Left ventricle myocardium superior (tissue), 1 donor: ENCODE results near the gene TBX21. TPM values are rescaled to one million over a fixed set of nuclear protein-coding genes. Genes with fewer than 3 reads are reported as not detected.
A peak's percentile ranks its signal among the peaks of the same experiment; 100 is the strongest.

ENCODE experiments used
- ATAC-seq: fragments of 200-7000 bp; cut with Tn5 transposase; one replicate; pipeline ENCODE4 v1.9.1; 2020; ENCODE audit warnings: mild to moderate bottlenecking, moderate library complexity
- DNase-seq: peaks from one replicate; pipeline ENCODE4 v3.0.0-alpha.2; 2020
- intact Hi-C: fragments of 100-400 bp; cut with micrococcal nuclease; formaldehyde crosslinking; loops from one replicate; pipeline ENCODE4 v1.11.0; 2022
- total RNA-seq: library from RNA; stranded (reverse); fragmentation: NEBNext Ultra II Directional; extraction: Animal tissue kit (Norgen Biotek cat#: 25700); gene quantifications from one replicate; pipeline ENCODE4 v1.2.1, GENCODE V29; 2021
- donor health status: DM: no; HTN: yes; CAD: no; lungs with severe emphysema.

TBX21 gene
- total RNA-seq, 1 donor from 2014 or later = 0.40 TPM

DNA sequence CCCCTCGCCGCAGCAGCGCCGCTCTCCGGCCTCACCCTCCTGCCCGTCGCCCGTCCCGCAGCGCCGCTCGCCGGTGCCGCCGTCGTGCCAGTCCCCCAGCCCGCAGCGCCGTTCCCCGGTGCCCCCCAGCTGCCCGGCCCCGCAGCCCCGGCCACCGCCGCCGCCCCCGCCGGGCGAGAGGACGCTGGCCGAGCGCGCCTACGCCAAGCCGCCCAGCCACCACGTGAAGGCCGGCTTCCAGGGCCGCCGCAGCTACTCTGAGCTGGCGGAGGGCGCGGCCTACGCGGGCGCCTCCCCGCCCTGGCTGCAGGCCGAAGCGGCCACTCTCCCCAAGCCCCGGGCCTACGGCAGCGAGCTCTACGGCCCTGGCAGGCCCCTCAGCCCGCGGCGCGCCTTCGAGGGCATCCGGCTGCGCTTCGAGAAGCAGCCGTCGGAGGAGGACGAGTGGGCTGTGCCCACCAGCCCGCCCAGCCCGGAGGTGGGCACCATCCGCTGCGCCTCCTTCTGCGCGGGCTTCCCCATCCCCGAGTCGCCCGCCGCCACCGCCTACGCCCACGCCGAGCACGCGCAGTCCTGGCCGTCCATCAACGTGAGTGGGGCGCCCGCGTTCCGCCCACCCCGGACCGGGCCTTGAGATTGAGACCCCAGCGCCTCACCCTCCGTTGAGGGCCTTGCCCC is 24.0 kb upstream of the TBX21 start:
- DNase-seq (peak; percentile 80), ATAC-seq (peak; percentile 74)
- intact Hi-C loops = no loop called here

GRCh38 chr17:47709594-47709993 is 23.4 kb upstream of the TBX21 start:
- intact Hi-C loops = no loop called here
- DNase-seq = no peak

DNA sequence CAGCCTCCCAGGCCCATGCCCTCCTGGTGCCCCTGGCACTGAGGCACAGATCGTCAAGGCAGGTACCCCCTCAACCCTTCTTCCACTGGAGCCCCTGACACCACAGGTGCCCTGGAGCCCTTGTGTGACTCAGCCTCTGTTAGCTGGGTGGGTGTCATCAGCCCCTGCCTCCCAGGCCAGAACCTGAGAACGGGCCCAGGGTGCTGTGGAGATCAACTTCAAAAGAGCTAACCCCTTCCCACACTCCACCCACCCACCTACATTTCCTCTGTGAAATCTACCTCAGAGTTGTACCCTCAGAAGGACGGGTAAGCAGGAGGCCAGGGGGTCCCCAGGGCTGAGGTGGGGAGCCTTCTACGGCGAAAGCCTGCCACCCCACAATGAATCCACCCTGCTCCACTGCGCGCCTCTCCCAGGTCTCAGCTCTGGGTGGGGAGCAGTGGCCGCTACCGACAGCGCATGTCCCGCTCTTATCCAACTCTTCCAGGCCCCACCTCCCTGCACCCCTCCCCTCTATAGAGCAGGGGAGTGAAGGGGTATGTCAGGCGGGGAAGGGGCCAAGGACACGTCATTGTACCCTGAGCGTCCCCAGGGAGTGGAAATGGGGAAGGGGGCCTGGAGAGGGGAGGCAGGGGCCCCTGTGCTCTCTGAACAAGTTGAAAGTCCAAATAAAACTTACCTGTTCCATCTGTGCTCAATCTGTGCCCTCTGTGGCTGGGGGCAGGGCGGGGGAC is 21.5 kb upstream of the TBX21 start:
- ATAC-seq (no peak), DNase-seq (no peak)
- intact Hi-C loops = no loop called here

More at GRCh38 chr17:47709594-47709993, 23.4 kb upstream of the TBX21 start:
- no peak for ATAC-seq

DNA sequence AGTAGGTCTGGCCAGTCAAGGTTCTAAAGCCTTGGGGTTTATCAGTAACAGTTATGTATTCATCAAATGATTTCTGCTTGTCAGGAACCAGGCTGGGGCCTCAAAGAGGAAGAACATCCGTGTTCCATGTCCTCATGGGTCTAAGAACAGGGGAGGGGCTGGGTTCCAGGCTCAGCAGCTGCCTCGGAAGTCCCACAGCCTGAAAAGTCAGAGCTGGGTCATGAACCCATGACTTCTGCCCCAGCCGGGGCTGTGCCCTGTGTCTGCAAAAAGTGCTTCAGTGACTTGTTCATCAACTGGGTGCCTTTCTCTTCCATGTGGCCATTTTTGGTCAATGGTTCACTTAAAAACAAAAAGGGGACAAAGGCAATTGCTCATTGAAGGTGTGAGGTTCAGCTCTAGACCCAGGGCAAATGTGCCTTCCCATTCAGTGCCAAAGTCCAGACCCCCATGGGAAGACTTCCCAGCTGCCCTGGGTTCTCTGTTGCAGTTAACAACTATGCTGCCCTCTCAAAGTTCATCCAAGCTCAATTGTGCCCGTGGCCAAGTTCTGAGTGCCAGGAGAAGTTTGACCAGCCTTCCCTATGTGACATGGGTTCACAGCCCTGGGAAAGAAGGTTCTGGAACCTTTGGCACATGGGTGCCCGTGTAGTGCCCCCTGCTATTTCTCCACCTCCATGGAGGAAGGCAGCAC is 20.6 kb upstream of the TBX21 start:
- ATAC-seq (no peak), DNase-seq (no peak)
- intact Hi-C loops = no loop called here

GRCh38 chr17:47713980-47714700 is 18.9 kb upstream of the TBX21 start:
- intact Hi-C loops = no loop called here
- DNase-seq (no peak), ATAC-seq (no peak)

- ATAC-seq (no peak), DNase-seq (no peak)
- intact Hi-C loops = no loop called here
Measured at GRCh38 chr17:47714773-47715396, 18.2 kb upstream of the TBX21 start.

GRCh38 chr17:47715669-47716325 is 17.2 kb upstream of the TBX21 start:
- intact Hi-C loops = no loop called here
- ATAC-seq = no peak
- no peak for DNase-seq

DNA sequence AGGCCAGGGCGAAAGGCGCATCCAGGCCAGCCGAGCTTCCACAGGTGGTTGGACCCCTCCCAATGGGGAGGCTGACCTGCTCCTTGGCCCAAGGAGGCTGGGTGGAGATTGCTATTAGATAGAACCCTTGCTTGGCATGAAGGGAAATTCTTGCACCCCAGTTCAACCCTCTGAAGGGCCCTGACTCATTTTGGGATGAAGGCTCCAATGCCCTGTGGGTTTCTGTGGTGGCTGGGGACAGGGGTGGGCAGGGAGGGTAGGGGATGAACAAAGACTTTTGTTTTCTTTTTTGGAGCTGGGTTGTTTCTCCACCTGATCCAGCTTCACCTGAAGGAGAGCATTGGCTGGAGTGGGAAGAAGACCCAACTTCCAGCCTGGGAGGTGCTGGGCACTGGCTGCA is 16.7 kb upstream of the TBX21 start:
- intact Hi-C loops = no loop called here
- DNase-seq = no peak
- no peak for ATAC-seq

DNA sequence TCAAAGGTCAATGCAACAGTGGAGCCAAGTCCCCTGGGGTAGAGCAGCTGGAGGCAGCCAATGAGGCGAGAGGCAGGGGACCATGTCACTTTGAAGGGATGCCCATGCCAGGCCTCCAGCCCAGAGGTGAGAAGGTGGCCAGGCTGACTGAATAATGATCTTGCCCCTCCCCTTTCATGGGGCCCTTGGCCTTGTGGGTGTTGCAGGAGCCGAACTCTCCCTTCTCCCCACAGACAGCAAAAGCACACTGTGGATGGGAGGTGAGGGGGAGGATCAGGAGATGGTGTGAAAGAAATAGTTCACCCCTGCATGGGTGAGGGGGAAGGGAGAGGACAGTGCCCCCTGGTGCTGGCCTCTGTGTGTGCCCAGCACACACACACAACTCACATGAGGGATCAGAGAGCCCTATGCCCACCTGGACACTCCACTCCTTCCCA is 15.8 kb upstream of the TBX21 start:
- DNase-seq (no peak), ATAC-seq (peak; percentile 49)
- intact Hi-C loops = no loop called here

DNA sequence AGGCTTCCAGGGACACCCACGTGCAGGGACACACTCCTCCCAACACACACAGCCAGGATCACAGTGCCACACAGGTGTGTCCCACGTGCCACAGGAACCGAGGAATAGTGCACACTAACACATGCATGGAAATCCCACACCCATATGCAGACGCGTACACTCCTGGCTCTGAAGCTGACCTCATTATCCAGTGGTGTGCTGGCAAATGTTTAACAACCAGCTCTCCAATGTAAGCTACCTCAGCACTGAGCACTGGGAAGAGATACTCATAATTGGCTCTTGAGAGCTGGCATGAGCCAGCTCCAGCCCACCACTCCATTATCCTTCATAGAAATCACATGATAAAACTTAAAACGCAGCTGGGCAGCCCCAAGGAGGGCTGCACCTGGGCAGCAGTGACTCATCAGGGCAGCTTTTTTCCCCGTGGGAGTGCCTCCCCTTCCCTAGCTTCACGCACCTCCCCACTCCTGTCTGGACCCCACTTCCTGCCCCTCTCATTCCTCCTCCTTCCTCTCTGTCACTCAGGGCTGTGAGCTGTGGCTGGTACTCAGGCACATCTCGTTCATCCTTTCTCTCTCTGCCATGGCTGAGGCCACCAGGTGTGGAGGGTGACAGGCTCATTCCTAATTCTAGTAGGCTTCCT is 14.9 kb upstream of the TBX21 start:
- intact Hi-C loops = no loop called here
- no peak for DNase-seq
- ATAC-seq = no peak

DNA sequence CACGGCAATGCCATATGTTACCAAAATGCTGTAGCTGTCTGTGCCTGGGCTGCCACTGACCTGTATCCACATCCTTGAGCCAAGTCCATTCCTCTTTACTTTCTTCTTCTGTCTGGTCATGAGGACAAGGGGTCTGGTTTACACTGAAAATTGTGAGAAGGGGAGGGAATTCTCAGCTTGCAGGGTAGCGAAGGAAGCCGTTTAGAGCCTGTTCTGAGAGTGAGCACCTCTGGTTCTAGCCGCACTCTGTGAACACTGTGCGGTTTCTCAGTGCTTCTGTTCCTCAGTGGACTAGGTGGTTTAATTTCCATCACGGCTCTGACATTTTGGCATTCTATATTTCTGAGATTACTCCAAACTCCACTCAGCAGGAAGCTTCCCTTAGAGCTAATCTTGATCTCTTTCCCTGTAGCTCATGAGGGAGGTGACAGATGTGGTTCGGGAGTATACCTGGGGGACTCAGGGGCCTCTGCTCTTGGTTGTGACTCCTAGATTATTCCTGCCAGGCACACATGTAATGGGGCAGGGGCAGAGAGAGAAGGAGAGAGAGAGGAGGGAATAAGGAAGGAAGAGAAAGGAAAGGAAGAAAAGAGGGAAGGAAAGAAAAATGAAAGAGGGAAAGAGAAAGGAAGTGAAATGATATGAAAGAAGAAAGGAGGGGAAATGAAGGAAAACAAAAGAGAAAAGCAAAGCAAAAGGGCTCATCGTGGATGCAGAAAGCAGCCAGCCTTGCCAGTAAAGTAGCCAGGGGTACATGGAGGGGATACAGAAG is 14.2 kb upstream of the TBX21 start:
- ATAC-seq (no peak), DNase-seq (no peak)
- intact Hi-C loops = no loop called here

DNA sequence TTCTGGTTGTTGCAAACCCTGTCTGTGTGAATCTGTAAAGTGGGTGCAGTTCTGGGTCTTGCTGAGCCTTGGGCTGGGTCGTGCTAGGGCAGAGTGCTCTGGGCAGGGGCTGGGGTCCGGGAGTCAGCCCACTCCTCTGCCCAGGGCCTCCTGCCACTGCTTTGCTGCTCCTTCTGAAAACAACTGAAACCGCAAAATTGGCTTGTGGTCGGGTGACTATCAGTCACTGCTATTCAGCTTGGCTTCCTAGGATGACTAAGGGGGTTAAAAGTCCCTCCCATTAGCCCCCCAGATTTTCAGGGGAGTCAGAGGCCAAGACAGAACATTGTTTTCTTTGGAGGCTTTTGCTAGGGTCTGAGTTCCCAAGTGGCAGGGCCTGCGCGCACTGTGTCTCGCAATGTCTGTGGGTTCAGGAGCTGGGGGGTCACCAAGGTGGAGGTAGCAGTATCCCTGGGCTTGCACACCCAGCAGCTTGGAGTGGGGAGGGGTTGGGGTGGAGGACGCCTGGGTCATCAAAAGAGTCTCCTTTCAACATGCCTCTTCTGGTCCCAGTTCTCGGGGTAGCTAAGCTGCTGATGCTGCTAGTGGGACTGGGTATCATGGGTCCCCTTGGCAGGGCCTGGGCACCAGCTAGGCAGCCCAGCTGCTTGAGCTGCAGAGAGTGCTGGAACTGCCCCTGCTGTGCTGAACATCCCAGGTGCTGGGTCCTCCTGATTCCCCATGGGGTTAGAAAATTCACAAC is 13.5 kb upstream of the TBX21 start:
- DNase-seq = no peak
- ATAC-seq = no peak
- intact Hi-C loops = no loop called here

DNA sequence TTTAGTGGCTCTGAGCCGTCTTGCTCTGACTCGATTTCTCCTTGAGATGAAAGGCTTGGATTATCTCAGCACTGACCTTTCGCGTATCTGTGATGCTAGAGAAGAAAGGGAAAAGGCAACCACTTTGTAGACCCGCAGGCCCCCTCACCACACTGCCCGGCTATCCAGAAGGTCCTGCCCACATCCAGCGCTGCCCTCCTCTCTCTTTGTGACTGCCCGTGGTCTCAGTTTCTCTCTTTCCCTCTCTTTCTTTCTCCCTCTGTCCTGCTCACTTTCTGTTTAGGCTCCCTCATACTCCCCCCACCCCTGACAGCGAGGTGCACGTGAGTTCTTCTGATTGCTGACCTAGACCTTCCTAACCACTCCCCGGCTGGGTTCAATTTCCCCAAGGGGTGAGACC is 12.8 kb upstream of the TBX21 start:
- no peak for ATAC-seq
- intact Hi-C loops = no loop called here

DNA sequence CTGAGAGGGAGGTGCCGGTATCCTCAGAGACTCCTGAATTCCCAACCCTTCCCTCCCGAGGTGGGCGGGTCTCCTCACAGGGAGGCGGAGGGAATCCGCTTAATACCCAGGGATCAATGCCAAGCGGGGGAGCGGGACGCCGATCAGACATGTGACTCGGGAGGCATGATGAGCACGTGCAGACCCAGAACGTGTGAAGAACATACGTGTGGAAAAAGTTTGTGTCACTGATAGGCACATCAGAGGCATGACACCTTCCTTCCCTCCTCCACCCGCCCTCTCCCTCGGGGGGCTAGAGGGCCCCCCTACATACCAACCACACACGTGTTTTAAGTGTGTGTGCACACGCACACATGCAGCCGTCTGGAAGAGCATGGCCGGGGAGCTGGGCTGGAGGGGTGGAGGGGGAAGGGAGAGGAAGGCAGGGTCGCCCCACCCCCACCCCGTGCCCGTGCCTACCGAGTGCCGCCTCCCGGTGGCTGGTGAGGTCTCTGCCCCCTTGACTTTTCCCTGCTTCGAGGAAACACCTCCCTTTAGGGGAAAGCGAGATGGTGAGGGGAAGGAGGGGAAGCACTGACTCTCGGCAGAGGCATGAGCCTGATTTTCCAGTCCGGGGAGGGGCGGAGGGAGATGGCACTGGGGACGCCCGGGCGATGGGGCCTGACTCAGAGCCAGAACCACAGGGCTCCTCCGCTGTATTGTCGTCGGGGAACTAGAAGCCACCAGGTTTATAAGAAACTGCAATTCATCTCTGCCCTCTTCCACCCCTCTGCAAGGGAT is 12.1 kb upstream of the TBX21 start:
- ATAC-seq = peak; percentile 11
- DNase-seq = no peak
- intact Hi-C loops = no loop called here

More for the DNA sequence above, 12.8 kb upstream of the TBX21 start:
- DNase-seq = no peak

DNA sequence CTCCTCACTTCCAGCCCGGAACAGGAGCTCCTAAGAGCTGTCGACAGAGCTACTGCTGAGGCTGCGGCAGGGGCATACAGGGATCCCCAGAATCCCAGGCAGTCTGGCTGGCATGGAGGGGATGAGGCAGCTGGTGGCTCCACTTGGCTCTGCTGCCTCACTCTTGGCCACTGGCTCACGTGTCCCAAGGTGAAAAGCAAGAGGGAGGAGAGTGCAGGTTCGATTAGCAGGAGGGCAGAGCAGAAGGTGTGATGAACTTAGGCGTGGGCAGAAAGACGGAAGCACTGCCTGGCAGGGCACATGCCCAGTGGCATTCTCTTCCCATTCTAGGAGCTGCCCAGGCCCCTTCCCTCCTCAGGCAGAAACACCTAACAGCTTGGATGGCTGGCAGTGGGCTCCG is 11.3 kb upstream of the TBX21 start:
- DNase-seq (no peak), ATAC-seq (no peak)
- intact Hi-C loops = no loop called here

GRCh38 chr17:47724705-47725104 is 8.3 kb upstream of the TBX21 start:
- intact Hi-C loops = no loop called here
- no peak for DNase-seq
- ATAC-seq = no peak
